Upper lobe of right lung (tissue), 1 donor: ENCODE data around the gene SPOCK1. TPM values are rescaled to one million over a fixed set of nuclear protein-coding genes. Genes with fewer than 3 reads are reported as not detected.

Experiments used
- ATAC-seq: fragments of 200-7000 bp; cut with Tn5 transposase; one replicate; pipeline ENCODE4 v1.9.1; 2020; ENCODE audit warnings: mild to moderate bottlenecking, moderate library complexity
- DNase-seq: peaks from one replicate; pipeline ENCODE4 v3.0.0-alpha.2; 2020
- H3K27ac ChIP-seq: fragments of 200-600 bp; one replicate; pipeline ENCODE4 v1.8.0; 2022
- H3K27me3 ChIP-seq: fragments of 200-600 bp; one replicate; pipeline ENCODE4 v1.8.0; 2022; ENCODE audit warnings: mild to moderate bottlenecking
- H3K36me3 ChIP-seq: fragments of 200-600 bp; one replicate; pipeline ENCODE4 v1.8.0; 2022
- H3K4me1 ChIP-seq: fragments of 200-600 bp; one replicate; pipeline ENCODE4 v1.8.0; 2022
- H3K4me3 ChIP-seq: fragments of 200-600 bp; one replicate; pipeline ENCODE4 v1.8.0; 2022; ENCODE audit warnings: mild to moderate bottlenecking
- H3K9me3 ChIP-seq: fragments of 200-600 bp; one replicate; pipeline ENCODE4 v1.8.0; 2022
- intact Hi-C: fragments of 100-400 bp; cut with DNase I; formaldehyde crosslinking; loops from one replicate; pipeline ENCODE4 v1.11.0; 2022
- total RNA-seq: library from RNA; stranded (reverse); fragmentation: NEBNext Ultra II Directional; extraction: Animal tissue kit (Norgen Biotek cat#: 25700); gene quantifications from one replicate; pipeline ENCODE4 v1.2.1, GENCODE V29; 2021
- TF ChIP-seq, protein P1 (sequence below): fragments of 200-600 bp; IDR thresholded peaks from one replicate; pipeline ENCODE4 v1.8.0; 2022; ENCODE audit warnings: antibody characterized with exemption
- donor health status: DM: no; HTN: yes; CAD: no; lungs with severe emphysema.

The SPOCK1 gene
- total RNA-seq, 1 donor from 2014 or later = 4.0 TPM

- no peak for ATAC-seq
- intact Hi-C loops = no loop called here
- Histone ChIP-seq H3K4me3 (no peak overlapping the region), H3K27me3 (no peaks in the 10 kb centered on the region), H3K9me3 (no peaks in the 10 kb centered on the region), H3K27ac (no peak overlapping the region), H3K36me3 (no peaks in the 10 kb centered on the region), H3K4me1 (no peaks in the 10 kb centered on the region)
- TF ChIP-seq, protein P1, sequence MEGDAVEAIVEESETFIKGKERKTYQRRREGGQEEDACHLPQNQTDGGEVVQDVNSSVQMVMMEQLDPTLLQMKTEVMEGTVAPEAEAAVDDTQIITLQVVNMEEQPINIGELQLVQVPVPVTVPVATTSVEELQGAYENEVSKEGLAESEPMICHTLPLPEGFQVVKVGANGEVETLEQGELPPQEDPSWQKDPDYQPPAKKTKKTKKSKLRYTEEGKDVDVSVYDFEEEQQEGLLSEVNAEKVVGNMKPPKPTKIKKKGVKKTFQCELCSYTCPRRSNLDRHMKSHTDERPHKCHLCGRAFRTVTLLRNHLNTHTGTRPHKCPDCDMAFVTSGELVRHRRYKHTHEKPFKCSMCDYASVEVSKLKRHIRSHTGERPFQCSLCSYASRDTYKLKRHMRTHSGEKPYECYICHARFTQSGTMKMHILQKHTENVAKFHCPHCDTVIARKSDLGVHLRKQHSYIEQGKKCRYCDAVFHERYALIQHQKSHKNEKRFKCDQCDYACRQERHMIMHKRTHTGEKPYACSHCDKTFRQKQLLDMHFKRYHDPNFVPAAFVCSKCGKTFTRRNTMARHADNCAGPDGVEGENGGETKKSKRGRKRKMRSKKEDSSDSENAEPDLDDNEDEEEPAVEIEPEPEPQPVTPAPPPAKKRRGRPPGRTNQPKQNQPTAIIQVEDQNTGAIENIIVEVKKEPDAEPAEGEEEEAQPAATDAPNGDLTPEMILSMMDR = no peak
- no peak for DNase-seq
These were observed 17.5 kb downstream of the SPOCK1 start for GRCh38 chr5:137481596-137481995.

GRCh38 chr5:137478043-137478442 is 21.1 kb downstream of the SPOCK1 start:
- Histone ChIP-seq H3K27ac (no peak overlapping the region), H3K27me3 (peaks cover 3% of the 10 kb centered on the region), H3K4me1 (no peaks in the 10 kb centered on the region), H3K36me3 (no peaks in the 10 kb centered on the region), H3K4me3 (no peak overlapping the region), H3K9me3 (no peaks in the 10 kb centered on the region)
- TF ChIP-seq, protein P1 = no peak
- ATAC-seq (no peak), DNase-seq (no peak)
- intact Hi-C loops = no loop called here

DNA sequence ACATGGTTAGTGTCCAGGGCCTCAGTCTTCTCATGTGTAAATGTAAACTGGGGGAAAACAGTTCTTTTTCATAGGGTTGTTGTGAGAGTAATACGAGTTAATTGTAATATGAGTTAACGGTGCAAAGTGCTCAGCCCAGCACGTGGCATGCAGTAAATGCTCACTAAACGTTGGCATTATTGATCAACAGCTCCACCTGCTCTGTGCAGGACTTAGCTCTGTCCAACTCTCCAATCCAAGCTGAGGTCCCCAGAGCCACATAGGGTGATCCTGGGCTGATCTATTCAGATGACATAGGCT is 28.3 kb downstream of the SPOCK1 start:
- DNase-seq (no peak), ATAC-seq (no peak)
- Histone ChIP-seq H3K36me3 (no peaks in the 10 kb centered on the region), H3K27me3 (peaks cover 3% of the 10 kb centered on the region), H3K4me3 (no peak overlapping the region), H3K4me1 (no peaks in the 10 kb centered on the region), H3K27ac (no peak overlapping the region), H3K9me3 (no peaks in the 10 kb centered on the region)
- intact Hi-C loops = no loop called here
- TF ChIP-seq, protein P1 = no peak

GRCh38 chr5:137470111-137470920 is 28.8 kb downstream of the SPOCK1 start:
- Histone ChIP-seq H3K27ac (no peak overlapping the region), H3K9me3 (no peaks in the 10 kb centered on the region), H3K27me3 (peaks cover 3% of the 10 kb centered on the region), H3K36me3 (no peaks in the 10 kb centered on the region), H3K4me1 (no peaks in the 10 kb centered on the region), H3K4me3 (no peak overlapping the region)
- ATAC-seq = peak; percentile 10
- DNase-seq = no peak
- TF ChIP-seq, protein P1 = no peak
- intact Hi-C loops = no loop called here

DNA sequence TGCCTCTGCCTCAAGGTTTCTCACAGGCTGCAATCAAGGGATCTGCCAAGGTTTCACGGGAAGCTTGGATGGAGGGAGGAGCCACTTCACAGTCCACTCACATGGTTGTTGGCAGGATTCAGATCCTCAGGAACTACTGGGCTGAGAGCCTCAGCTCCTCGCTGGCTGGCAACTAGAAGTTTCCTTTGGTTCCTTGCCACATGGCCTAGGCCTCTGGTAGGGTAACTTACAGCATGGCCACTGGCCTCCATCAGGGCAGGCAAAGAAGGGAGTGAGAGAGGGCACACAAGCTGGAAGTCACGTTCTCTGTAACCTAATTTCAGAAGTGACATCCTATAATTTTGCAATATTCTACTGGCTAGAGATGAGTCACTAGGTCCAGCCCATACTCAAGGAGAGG is 32.2 kb downstream of the SPOCK1 start:
- DNase-seq (no peak), ATAC-seq (peak; percentile 54)
- no peaks in the 10 kb centered on the region for H3K36me3 ChIP-seq
- H3K4me3 ChIP-seq = no peak overlapping the region
- no peaks in the 10 kb centered on the region for H3K27me3 ChIP-seq
- intact Hi-C loops = no loop called here
- no peaks in the 10 kb centered on the region for H3K9me3 ChIP-seq
- TF ChIP-seq, protein P1 = no peak
- no peaks in the 10 kb centered on the region for H3K4me1 ChIP-seq
- no peak overlapping the region for H3K27ac ChIP-seq

DNA sequence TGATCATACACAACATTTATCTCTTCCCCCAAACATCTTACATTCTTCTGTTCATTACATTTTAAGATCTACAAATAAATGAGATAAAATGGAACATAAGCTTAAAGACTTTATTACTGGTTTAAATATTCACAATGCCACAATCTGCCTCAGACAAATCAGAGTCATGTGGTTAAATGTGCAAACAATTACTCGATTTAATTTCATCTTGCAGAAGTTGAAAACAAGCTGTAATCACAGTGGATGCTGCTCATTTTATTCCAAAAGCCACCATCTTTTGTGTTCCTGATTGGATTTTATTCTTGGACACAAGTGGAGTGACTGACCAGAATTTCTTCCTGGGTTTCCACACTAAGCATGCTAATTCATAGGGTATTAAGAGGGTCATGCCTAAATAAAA is 33.2 kb downstream of the SPOCK1 start:
- no peak for DNase-seq
- Histone ChIP-seq H3K4me3 (no peak overlapping the region), H3K27me3 (no peaks in the 10 kb centered on the region), H3K36me3 (no peaks in the 10 kb centered on the region), H3K27ac (no peak overlapping the region), H3K9me3 (no peaks in the 10 kb centered on the region), H3K4me1 (no peaks in the 10 kb centered on the region)
- TF ChIP-seq, protein P1 = no peak
- intact Hi-C loops = no loop called here
- ATAC-seq = no peak
